Immature natural killer cell (primary cell): ENCODE results near the gene KRTAP4-16. TPM values are rescaled to one million over a fixed set of nuclear protein-coding genes. Genes with fewer than 3 reads are reported as not detected.
"Not testable (repeated sequence)": the region's sequence is repeated elsewhere in the genome, so short reads cannot be mapped to it uniquely, and the experiment has no call there.

ENCODE experiments used
- DNase-seq, 3 donors: peaks; one replicate each; pipeline ENCODE4 v3.0.0; 2022; ENCODE audit warnings: mixed read lengths in 1 of 3
- H3K27ac Mint-ChIP-seq, 6 donors: one replicate each; pipeline ENCODE4 v1.8.0; 2020; ENCODE audit warnings: mixed read lengths in 6 of 6, mild to moderate bottlenecking in 5 of 6, inconsistent platforms in 4 of 6, moderate library complexity in 3 of 6
- H3K27me3 Mint-ChIP-seq, 3 donors: one replicate each; pipeline ENCODE4 v1.8.0; 2020 to 2021; ENCODE audit warnings: low read depth in 3 of 3, mild to moderate bottlenecking in 3 of 3, mixed read lengths in 3 of 3, moderate library complexity in 3 of 3, inconsistent platforms in 1 of 3
- H3K36me3 Mint-ChIP-seq, 3 donors: one replicate each; pipeline ENCODE4 v1.8.0; 2020; ENCODE audit warnings: mixed read lengths in 3 of 3, inconsistent platforms in 2 of 3, mild to moderate bottlenecking in 2 of 3
- H3K4me1 Mint-ChIP-seq, 2 donors: one replicate each; pipeline ENCODE4 v1.8.0; 2020; ENCODE audit warnings: inconsistent platforms in 2 of 2, mild to moderate bottlenecking in 2 of 2, mixed read lengths in 2 of 2, moderate library complexity in 1 of 2
- H3K4me3 Mint-ChIP-seq, 5 donors: one replicate each; pipeline ENCODE4 v1.8.0; 2020; ENCODE audit warnings: mild to moderate bottlenecking in 5 of 5, mixed read lengths in 5 of 5, inconsistent platforms in 3 of 5, moderate library complexity in 3 of 5
- H3K9me3 Mint-ChIP-seq, 6 donors: one replicate each; pipeline ENCODE4 v1.8.0; 2020; ENCODE audit warnings: mild to moderate bottlenecking in 6 of 6, mixed read lengths in 6 of 6, inconsistent platforms in 4 of 6, moderate library complexity in 3 of 6
- polyA plus RNA-seq, 3 donors: library from polyadenylated mRNA; unstranded; fragments of 300-500 nt; fragmentation: Illumina TruSeq; gene quantifications; one replicate each; pipeline ENCODE4 v1.2.3, GENCODE V29; 2021

The KRTAP4-16 gene
- polyA plus RNA-seq, 3 donors from 2014 or later: not detected

- peaks cover 0 to 7% of the 10 kb centered on the region in 2 donors for H3K4me1 Mint-ChIP-seq
- H3K27me3 Mint-ChIP-seq: peaks cover 1% of the 10 kb centered on the region in 3 donors
- H3K4me3 Mint-ChIP-seq: no peak overlapping the region
- DNase-seq: no peak
- H3K27ac Mint-ChIP-seq: no peak overlapping the region
- no peaks in the 10 kb centered on the region for H3K9me3 Mint-ChIP-seq
- H3K36me3 Mint-ChIP-seq: no peaks in the 10 kb centered on the region
Measured at GRCh38 chr17:41131979-41132378, 30.0 kb upstream of the KRTAP4-16 start.

DNA sequence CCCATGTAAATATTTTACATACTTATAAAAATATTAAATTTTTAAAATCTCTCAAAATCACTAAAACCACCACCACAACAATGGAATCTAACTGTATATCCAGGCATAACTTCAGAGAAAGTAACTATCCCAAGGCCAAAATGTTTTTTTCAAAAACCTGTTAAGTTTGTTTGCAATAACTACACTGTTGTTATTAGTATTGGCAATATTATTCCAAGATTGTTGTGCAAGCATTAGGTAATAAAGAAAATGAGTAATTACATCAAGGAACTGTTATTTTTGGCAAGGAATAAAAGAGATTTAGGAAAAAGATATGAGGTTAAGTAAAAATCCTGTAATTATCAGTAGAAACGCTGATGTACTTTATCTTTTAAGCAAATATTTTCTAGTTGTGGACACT is 25.4 kb upstream of the KRTAP4-16 start:
- Mint-ChIP-seq H3K9me3 (no peaks in the 10 kb centered on the region), H3K4me1 (peaks cover 1 to 31% of the 10 kb centered on the region in 2 donors), H3K27me3 (peaks cover 4 to 17% (median 10%) of the 10 kb centered on the region in 3 donors)

GRCh38 chr17:41126412-41126811 is 24.4 kb upstream of the KRTAP4-16 start:
- Mint-ChIP-seq H3K27ac (no peak overlapping the region), H3K4me1 (peaks cover 1 to 31% of the 10 kb centered on the region in 2 donors)

More for the DNA sequence above, 25.4 kb upstream of the KRTAP4-16 start:
- no peak for DNase-seq
- Mint-ChIP-seq H3K36me3 (no peaks in the 10 kb centered on the region), H3K27ac (no peak overlapping the region), H3K4me3 (no peak overlapping the region)

DNA sequence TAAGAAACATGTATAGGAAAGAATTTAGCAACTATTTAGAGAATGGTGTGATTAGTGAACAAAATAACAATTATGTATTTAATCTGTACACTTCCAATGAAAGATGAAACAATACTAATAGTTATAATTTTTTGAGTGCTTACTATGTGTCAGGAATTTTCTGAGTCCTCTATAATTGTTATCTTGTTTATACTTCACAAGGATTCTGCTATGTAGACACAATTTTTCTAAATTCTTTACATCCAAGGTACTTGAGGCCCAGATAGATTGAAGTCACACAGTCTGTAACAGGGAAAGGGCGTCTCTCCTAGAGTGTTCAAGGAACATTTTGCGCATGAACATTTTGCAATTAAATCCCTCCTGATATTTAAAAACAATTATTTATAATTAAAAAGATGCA is 23.1 kb upstream of the KRTAP4-16 start:
- Mint-ChIP-seq H3K27me3 (peaks cover 4 to 21% (median 12%) of the 10 kb centered on the region in 3 donors), H3K36me3 (no peaks in the 10 kb centered on the region), H3K9me3 (no peaks in the 10 kb centered on the region), H3K4me1 (peaks cover 7 to 38% of the 10 kb centered on the region in 2 donors), H3K27ac (no peak overlapping the region), H3K4me3 (no peak overlapping the region)
- DNase-seq: no peak

More at GRCh38 chr17:41126412-41126811, 24.4 kb upstream of the KRTAP4-16 start:
- Mint-ChIP-seq H3K27me3 (peaks cover 4 to 17% (median 10%) of the 10 kb centered on the region in 3 donors), H3K4me3 (no peak overlapping the region), H3K9me3 (no peaks in the 10 kb centered on the region), H3K36me3 (no peaks in the 10 kb centered on the region)
- no peak for DNase-seq

GRCh38 chr17:41123991-41124371 is 22.0 kb upstream of the KRTAP4-16 start, which contains the start of gene KRTAP4-12:
TSS of gene KRTAP4-12 (minus strand) at chr17:41124182. CDS start at chr17:41124122, 60 bp downstream.
- H3K27ac Mint-ChIP-seq, H3K9me3 Mint-ChIP-seq, H3K36me3 Mint-ChIP-seq, DNase-seq: not testable (repeated sequence)
- Mint-ChIP-seq H3K27me3 (peaks cover 8 to 22% (median 12%) of the 10 kb centered on the region in 3 donors), H3K4me3 (peak within 1 kb of the TSS in 1 of 5 donors; percentile 7), H3K4me1 (peaks cover 7 to 43% of the 10 kb centered on the region in 2 donors)

DNA sequence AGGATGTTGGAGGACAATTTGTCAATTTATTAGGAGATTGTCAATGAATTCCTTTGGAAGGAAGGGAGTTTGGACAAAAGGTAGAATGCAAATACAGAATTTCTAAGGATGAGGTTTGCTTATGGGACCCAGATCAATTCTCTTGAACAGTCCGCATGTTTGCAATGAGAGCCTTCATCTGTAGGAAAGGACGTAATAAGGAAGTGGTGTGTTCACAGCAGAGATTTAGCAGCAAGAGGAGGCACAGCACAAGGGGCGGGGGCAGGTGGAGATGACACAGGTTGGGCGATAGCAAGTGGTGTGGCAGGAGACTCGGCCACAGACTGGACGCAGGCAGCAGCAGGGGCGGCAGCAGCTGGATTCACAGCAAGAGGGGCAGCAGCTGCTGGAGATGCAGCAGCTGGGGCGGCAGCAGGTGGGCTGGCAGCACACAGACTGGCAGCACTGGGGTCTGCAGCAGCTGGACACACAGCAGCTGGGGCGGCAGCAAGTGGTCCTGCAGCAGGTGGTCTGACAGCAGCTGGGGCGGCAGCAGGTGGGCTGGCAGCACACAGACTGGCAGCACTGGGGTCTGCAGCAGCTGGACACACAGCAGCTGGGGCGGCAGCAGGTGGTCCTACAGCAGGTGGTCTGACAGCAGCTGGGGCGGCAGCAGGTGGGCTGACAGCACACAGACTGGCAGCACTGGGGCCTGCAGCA is 21.4 kb upstream of the KRTAP4-16 start:
- H3K27ac Mint-ChIP-seq, DNase-seq, H3K9me3 Mint-ChIP-seq, H3K36me3 Mint-ChIP-seq: not testable (repeated sequence)
- Mint-ChIP-seq H3K4me1 (peaks cover 7 to 43% of the 10 kb centered on the region in 2 donors), H3K4me3 (peak overlapping the region in 1 of 5 donors; percentile 7), H3K27me3 (peaks cover 8 to 22% (median 12%) of the 10 kb centered on the region in 3 donors)

- Mint-ChIP-seq H3K9me3 (peaks cover 0 to 2% (median 0%) of the 10 kb centered on the region in 6 donors), H3K27ac (no peak overlapping the region), H3K4me1 (peaks cover 7 to 43% of the 10 kb centered on the region in 2 donors), H3K4me3 (no peak overlapping the region), H3K36me3 (peaks cover 0 to 3% (median 0%) of the 10 kb centered on the region in 3 donors), H3K27me3 (peaks cover 10 to 32% (median 12%) of the 10 kb centered on the region in 3 donors)
- no peak for DNase-seq
Measured at GRCh38 chr17:41121742-41122141, 19.7 kb upstream of the KRTAP4-16 start.

GRCh38 chr17:41119696-41120690 is 18.0 kb upstream of the KRTAP4-16 start:
- Mint-ChIP-seq H3K27me3 (peaks cover 8 to 31% (median 12%) of the 10 kb centered on the region in 3 donors), H3K4me1 (peaks cover 7 to 28% of the 10 kb centered on the region in 2 donors), H3K4me3 (peak overlapping the region in 2 of 5 donors; percentile 2 to 4)
- not testable (repeated sequence) for H3K27ac Mint-ChIP-seq, DNase-seq, H3K36me3 Mint-ChIP-seq, H3K9me3 Mint-ChIP-seq

GRCh38 chr17:41118721-41119120 is 16.7 kb upstream of the KRTAP4-16 start:
- Mint-ChIP-seq H3K4me3 (no peak overlapping the region), H3K27me3 (peaks cover 3 to 26% (median 12%) of the 10 kb centered on the region in 3 donors)

DNA sequence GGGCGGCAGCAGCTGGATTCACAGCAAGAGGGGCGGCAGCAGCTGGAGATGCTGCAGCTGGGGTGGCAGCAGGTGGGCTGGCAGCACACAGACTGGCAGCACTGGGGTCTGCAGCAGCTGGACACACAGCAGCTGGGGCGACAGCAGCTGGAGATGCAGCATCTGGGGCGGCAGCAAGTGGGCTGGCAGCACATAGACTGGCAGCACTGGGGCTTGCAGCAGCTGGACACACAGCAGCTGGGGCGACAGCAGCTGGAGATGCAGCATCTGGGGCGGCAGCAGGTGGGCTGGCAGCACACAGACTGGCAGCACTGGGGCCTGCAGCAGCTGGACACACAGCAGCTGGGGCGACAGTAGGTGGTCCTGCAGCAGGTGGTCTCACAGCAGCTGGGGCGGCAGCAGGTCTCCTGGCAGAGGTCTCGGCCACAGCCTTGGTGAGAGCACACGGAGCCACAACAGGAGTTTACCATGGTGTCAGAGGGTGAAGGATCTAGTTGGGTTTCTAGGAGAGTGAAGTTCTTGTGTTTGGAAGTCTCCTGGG is 15.9 kb upstream of the KRTAP4-16 start, which contains the start of gene KRTAP4-11:
KRTAP4-11 (minus strand) TSS at position 528 of the 541 bp plus-strand sequence; CDS start at position 470, 58 bp downstream.
- not testable (repeated sequence) for H3K36me3 Mint-ChIP-seq, DNase-seq, H3K27ac Mint-ChIP-seq, H3K9me3 Mint-ChIP-seq, H3K4me3 Mint-ChIP-seq
- peaks cover 6 to 14% of the 10 kb centered on the region in 2 donors for H3K4me1 Mint-ChIP-seq
- H3K27me3 Mint-ChIP-seq: peaks cover 3 to 20% (median 8%) of the 10 kb centered on the region in 3 donors

More at GRCh38 chr17:41118721-41119120, 16.7 kb upstream of the KRTAP4-16 start:
- peaks cover 0 to 2% (median 0%) of the 10 kb centered on the region in 6 donors for H3K9me3 Mint-ChIP-seq
- DNase-seq: no peak
- H3K36me3 Mint-ChIP-seq: peaks cover 0 to 3% (median 0%) of the 10 kb centered on the region in 3 donors
- H3K4me1 Mint-ChIP-seq: peaks cover 7 to 20% of the 10 kb centered on the region in 2 donors
- no peak overlapping the region for H3K27ac Mint-ChIP-seq

DNA sequence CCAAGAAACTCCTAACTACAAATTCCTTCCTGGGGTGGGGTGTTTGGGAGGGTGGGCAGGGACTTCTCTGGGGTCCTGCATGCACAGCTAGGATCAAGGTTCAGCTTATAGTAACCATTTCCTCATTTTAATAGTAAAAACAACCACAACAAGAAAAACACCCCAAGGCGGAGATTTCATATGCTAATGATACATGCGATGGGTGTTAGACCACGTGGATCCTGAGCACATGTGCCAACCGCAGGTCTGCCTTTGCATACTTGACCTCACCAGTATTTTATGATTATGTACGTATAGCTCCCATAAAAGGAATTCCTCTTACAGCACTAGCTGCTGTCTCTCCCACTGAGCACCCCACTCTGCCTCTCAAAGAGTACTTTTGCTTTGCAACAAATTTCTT is 14.3 kb upstream of the KRTAP4-16 start:
- no peak overlapping the region for H3K4me3 Mint-ChIP-seq
- DNase-seq: no peak
- H3K27me3 Mint-ChIP-seq: peaks cover 3 to 23% (median 8%) of the 10 kb centered on the region in 3 donors

GRCh38 chr17:41111151-41111885 is 9.3 kb upstream of the KRTAP4-16 start:
- Mint-ChIP-seq H3K4me1 (no peaks in the 10 kb centered on the region), H3K36me3 (no peaks in the 10 kb centered on the region), H3K9me3 (no peaks in the 10 kb centered on the region), H3K27me3 (peaks cover 3 to 9% (median 5%) of the 10 kb centered on the region in 3 donors), H3K4me3 (no peak overlapping the region), H3K27ac (no peak overlapping the region)
- DNase-seq: no peak

More for the DNA sequence above, 14.3 kb upstream of the KRTAP4-16 start:
- peaks cover 6 to 12% of the 10 kb centered on the region in 2 donors for H3K4me1 Mint-ChIP-seq
- H3K27ac Mint-ChIP-seq: no peak overlapping the region
- peaks cover 0 to 2% (median 0%) of the 10 kb centered on the region in 6 donors for H3K9me3 Mint-ChIP-seq
- H3K36me3 Mint-ChIP-seq: peaks cover 0 to 3% (median 0%) of the 10 kb centered on the region in 3 donors
